ENCODE results near the gene TDRD6.

DNA sequence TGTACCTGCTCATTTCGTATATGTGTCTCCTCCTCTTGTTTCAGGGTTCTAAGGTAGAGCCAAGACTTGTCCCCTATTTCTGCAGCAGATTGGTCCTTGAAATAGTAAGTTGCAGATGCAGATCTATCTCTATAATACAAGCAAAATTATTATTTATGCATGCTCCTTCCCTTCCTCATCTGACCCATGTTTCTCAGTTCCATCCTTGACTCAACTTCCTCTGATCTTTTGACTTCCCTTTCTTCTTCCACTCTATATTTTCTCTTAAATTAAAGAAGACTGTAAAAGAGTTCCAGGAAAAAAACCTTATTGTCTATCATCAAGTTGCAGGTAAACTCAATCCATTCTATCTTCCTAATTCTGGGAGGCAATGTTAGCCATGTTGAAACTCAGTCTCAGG lies 23.8 kb downstream of the TDRD6 start:
- TF ChIP-seq, protein P1, sequence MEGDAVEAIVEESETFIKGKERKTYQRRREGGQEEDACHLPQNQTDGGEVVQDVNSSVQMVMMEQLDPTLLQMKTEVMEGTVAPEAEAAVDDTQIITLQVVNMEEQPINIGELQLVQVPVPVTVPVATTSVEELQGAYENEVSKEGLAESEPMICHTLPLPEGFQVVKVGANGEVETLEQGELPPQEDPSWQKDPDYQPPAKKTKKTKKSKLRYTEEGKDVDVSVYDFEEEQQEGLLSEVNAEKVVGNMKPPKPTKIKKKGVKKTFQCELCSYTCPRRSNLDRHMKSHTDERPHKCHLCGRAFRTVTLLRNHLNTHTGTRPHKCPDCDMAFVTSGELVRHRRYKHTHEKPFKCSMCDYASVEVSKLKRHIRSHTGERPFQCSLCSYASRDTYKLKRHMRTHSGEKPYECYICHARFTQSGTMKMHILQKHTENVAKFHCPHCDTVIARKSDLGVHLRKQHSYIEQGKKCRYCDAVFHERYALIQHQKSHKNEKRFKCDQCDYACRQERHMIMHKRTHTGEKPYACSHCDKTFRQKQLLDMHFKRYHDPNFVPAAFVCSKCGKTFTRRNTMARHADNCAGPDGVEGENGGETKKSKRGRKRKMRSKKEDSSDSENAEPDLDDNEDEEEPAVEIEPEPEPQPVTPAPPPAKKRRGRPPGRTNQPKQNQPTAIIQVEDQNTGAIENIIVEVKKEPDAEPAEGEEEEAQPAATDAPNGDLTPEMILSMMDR (IDR thresholded peaks at IDR 0.05), result no peak
- TF ChIP-seq POLR2A (IDR thresholded peaks at IDR 0.05), result no peak

Measured in uterus (tissue), 2 donors.